ENCODE results near the gene KLK5.
"Not testable (repeated sequence)": the region's sequence is repeated elsewhere in the genome, so short reads cannot be mapped to it uniquely, and the experiment has no call there.

Gene KLK5

DNA sequence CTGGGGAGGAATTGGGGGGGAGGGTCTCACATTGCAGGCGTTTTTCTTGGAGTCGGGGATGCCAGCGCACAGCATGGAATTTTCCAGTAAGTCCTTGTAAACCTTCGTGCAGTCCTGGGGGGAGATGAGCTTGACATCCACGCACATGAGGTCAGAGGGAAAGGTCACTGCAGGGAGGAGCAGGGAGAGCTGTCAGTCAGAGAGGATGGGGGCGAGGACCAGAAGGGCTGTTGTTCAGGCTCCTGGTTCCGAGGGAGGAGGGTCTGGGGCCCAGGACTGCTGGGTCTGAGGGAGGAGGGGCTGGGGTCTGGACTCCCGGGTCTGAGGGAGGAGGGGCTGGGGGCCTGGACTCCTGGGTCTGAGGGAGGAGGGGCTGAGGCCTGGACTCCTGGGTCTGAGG lies 26.9 kb upstream of the KLK5 start:
- no peaks in the 10 kb centered on the region for H3K9me3 ChIP-seq
- in situ Hi-C loops (cut with MboI; ENCODE audit: low sequenced_read_pairs) = no loop called here
- no peaks in the 10 kb centered on the region for H3K27me3 ChIP-seq (ENCODE audit: low read depth)
- no peaks in the 10 kb centered on the region for H3K36me3 ChIP-seq (replicated peaks)
- no peak overlapping the region for H3K4me3 ChIP-seq
- DNase-seq (ENCODE audit: low spot score in 2 of 2) = no peak
- no peaks in the 10 kb centered on the region for H3K4me1 ChIP-seq

DNA sequence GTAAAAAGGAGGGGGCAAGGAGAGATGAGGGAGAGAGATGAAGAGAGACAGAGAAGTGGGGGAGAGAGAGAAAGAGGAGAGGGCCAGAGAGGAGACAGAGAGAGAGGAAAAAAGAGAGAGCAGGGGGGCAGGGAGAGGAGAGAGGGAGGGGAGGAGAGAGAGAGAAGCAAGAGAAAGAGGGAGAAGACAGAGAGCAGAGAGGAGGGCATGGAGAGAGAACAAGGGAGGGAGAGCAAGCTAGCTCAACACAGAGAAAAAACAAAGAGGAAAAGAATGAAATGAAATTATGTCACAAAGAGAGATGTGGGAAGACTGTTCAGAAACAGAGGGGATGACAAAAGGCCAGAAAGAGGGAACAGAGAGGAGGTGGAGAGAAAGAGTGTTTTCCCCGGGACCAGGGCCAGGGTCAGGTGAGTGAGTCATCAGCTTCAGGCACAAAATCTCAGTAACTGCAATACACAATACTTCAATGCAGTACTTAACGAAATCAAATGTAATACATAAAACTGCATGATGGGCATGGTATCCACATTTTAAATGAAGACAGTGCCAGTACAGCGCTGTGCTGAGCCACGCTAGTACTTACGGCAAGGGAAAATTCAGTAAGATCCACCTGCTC lies 26.0 kb upstream of the KLK5 start:
- in situ Hi-C loops (cut with MboI; ENCODE audit: low sequenced_read_pairs) = no loop called here
- DNase-seq (ENCODE audit: low spot score in 2 of 2) = no peak
- H3K9me3 ChIP-seq = no peaks in the 10 kb centered on the region
- H3K27me3 ChIP-seq (ENCODE audit: low read depth) = 0 out of 2 replicates have a peak, but pooled peaks cover 2% of the 10 kb centered on the region
- H3K4me3 ChIP-seq = no peak overlapping the region
- no peaks in the 10 kb centered on the region for H3K4me1 ChIP-seq
- no peaks in the 10 kb centered on the region for H3K36me3 ChIP-seq (replicated peaks)

DNA sequence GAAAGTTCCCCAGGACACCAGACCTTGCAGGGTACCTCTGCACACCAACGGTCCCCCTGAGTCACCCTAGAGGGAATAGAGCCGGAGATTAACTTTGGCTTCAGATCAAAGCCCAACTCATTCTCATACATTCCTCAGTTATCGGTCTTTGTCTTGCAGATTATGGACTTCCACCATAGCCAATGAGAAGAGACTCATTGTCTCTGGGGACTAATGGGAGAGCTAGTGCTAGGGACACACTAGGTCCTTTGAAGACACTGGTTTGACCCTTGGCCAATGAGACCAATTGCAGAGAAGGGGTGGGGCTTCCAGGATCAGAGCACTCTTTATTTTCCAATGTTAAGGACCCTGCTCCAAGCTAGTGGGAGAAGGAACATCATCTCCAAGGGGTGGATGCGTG lies 24.8 kb upstream of the KLK5 start:
- DNase-seq (ENCODE audit: low spot score in 2 of 2) = peak in 1 of 2 experiments; percentile 3
- H3K9me3 ChIP-seq = no peaks in the 10 kb centered on the region
- no peak overlapping the region for H3K4me3 ChIP-seq
- H3K36me3 ChIP-seq (replicated peaks) = no peaks in the 10 kb centered on the region
- in situ Hi-C loops (cut with MboI; ENCODE audit: low sequenced_read_pairs) = no loop called here
- H3K27me3 ChIP-seq (ENCODE audit: low read depth) = 0 out of 2 replicates have a peak, but pooled peaks cover 2% of the 10 kb centered on the region
- no peaks in the 10 kb centered on the region for H3K4me1 ChIP-seq

DNA sequence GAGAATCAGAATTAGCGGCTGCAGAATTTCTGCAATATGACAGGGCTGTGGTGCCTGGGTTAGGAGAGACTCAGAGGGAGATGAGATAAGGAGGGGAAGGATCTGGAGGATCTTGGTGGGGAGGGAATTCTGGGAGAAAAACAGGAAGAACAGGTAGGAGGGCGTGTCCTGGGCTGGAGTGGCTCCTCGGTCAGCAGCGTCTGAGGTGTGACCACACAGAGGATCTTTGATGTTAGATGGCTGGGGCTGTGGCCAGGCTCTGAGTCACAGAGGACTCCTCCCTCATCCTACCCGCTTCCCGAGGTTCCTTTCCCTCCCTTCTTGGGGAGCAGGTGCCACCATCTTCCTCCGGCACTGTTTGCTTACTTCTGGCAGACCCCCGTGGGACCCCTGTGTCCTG lies 22.9 kb upstream of the KLK5 start:
- DNase-seq (ENCODE audit: low spot score in 2 of 2) = no peak
- H3K4me1 ChIP-seq = no peaks in the 10 kb centered on the region
- peaks cover 2% of the 10 kb centered on the region; the same call in 1 of the 2 replicates for H3K27me3 ChIP-seq (ENCODE audit: low read depth)
- H3K4me3 ChIP-seq = no peak overlapping the region
- in situ Hi-C loops (cut with MboI; ENCODE audit: low sequenced_read_pairs) = no loop called here
- H3K9me3 ChIP-seq = no peaks in the 10 kb centered on the region
- no peaks in the 10 kb centered on the region for H3K36me3 ChIP-seq (replicated peaks)

DNA sequence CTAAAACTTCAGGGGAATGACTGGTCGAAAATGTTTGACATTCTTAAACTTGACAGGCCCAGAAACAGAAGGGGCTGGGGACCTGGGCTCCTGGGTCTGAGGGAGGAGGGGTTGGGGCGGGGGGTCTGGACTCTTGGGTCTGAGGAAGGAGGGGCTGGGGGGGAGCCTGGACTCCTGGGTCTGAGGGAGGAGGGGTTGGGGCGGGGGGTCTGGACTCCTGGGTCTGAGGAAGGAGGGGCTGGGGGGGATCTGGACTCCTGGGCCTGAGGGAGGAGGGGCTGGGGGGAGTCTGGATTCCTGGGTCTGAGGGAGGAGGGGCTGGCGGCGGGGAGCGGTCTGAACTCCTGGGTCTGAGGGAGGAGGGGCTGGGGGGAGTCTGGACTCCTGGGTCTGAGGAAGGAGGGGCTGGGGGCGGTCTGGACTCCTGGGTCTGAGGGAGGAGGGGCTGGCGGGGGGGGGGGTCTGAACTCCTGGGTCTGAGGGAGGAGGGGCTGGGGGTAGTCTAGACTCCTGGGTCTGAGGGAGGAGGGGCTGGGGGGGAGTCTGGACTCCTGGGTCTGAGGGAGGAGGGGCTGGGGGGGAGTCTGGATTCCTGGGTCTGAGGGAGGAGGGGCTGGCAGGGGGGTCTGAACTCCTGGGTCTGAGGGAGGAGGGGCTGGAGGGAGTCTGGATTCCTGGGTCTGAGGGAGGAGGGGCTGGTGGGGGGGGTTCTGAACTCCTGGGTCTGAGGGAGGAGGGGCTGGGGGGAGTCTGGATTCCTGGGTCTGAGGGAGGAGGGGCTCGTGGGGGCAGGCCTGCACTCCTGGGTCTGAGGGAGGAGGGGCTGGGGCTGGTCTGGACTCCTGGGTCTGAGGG lies 22.1 kb upstream of the KLK5 start:
- H3K36me3 ChIP-seq (replicated peaks) = no peaks in the 10 kb centered on the region
- no peak for DNase-seq (ENCODE audit: low spot score in 2 of 2)
- peaks cover 2% of the 10 kb centered on the region; the same call in 1 of the 2 replicates for H3K27me3 ChIP-seq (ENCODE audit: low read depth)
- in situ Hi-C loops (cut with MboI; ENCODE audit: low sequenced_read_pairs) = no loop called here
- H3K4me3 ChIP-seq = no peak overlapping the region
- H3K9me3 ChIP-seq = no peaks in the 10 kb centered on the region
- H3K4me1 ChIP-seq = no peaks in the 10 kb centered on the region

DNA sequence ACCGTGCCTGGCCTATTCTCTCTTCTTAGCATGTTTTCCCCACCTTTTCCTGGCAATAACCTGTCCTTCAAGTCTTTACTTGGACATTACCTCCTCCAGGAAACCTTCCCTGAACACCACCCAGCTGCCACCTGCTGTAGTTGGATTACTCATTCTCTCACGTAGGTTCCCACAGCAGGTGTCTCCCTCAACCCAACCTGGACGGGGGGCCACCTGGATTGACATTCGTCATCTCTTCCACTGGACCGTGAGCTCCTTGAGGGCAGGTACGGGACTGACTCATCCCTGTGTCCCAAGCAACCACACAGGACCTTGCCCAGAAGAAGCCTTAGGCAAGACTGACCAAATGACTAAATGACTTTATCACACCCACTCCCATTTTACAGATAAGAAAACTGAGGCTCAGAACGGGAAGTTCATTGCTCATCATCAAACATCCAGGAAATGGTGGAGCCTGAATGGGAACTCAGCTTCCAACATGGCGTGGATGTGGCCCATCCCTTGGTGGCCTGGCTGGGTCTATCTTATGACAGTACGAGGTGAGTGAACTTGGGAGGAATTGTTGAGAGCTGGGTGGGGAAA lies 20.0 kb upstream of the KLK5 start:
- Histone ChIP-seq H3K4me1 (no peaks in the 10 kb centered on the region), H3K27me3 (ENCODE audit: low read depth) (peaks cover 5% of the 10 kb centered on the region; the same call in 1 of the 2 replicates), H3K36me3 (replicated peaks) (no peaks in the 10 kb centered on the region), H3K9me3 (no peaks in the 10 kb centered on the region), H3K4me3 (no peak overlapping the region)
- in situ Hi-C loops (cut with MboI; ENCODE audit: low sequenced_read_pairs) = no loop called here
- no peak for DNase-seq (ENCODE audit: low spot score in 2 of 2)

DNA sequence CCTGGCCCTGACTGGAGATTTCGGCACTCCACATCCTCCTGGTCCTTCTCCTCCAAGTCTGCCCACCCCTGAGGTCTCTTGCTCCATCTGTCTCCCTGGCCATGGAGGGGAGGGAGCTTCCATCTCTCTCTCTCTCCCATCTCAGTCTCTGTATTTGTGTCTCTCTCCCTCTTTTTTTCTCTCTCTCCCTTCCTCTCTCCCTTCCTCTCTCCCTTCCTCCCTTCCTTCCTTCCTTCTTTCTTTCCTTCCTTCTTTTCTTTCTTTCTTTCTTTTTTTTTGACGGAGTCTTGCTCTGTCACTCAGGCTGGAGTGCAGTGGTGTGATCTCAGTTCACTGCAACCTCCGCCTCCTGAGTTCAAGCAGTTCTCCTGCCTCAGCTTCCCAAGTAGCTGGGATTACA lies 17.0 kb upstream of the KLK5 start:
- H3K27me3 ChIP-seq (ENCODE audit: low read depth); H3K36me3 ChIP-seq (replicated peaks); DNase-seq (ENCODE audit: low spot score in 2 of 2); H3K4me1 ChIP-seq; in situ Hi-C loops (cut with MboI; ENCODE audit: low sequenced_read_pairs); H3K4me3 ChIP-seq; H3K9me3 ChIP-seq: not testable (repeated sequence)

DNA sequence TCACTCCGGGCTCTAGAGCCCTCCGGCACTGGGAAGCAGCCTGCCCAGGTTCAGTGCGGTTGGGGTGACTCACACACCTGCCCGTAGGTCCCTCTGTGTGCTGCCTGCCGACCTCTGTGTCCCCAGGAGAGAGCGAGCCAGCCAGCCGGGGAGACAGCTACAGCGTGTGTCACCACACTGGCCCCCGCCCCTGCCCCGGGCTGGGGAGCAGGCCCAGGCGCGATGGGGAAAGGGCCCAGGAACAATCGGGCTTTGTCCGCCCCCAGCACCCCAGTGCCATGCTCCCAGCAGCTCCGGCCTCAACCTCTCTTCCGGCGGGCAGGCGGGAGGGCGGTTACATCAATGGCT lies 16.5 kb upstream of the KLK5 start, which contains the start of gene KLK6:
TSS of gene KLK6 (minus strand) at position 179 of the 348 bp plus-strand sequence. CDS start 1,487 bp downstream, outside the sequence.
- Histone ChIP-seq H3K27me3 (ENCODE audit: low read depth) (peaks cover 5% of the 10 kb centered on the region; the same call in 1 of the 2 replicates), H3K4me1 (no peaks in the 10 kb centered on the region), H3K36me3 (replicated peaks) (no peaks in the 10 kb centered on the region), H3K9me3 (no peaks in the 10 kb centered on the region), H3K4me3 (no peak within 1 kb of the TSS)
- DNase-seq (ENCODE audit: low spot score in 2 of 2) = no peak
- in situ Hi-C loops (cut with MboI; ENCODE audit: low sequenced_read_pairs) = no loop called here

DNA sequence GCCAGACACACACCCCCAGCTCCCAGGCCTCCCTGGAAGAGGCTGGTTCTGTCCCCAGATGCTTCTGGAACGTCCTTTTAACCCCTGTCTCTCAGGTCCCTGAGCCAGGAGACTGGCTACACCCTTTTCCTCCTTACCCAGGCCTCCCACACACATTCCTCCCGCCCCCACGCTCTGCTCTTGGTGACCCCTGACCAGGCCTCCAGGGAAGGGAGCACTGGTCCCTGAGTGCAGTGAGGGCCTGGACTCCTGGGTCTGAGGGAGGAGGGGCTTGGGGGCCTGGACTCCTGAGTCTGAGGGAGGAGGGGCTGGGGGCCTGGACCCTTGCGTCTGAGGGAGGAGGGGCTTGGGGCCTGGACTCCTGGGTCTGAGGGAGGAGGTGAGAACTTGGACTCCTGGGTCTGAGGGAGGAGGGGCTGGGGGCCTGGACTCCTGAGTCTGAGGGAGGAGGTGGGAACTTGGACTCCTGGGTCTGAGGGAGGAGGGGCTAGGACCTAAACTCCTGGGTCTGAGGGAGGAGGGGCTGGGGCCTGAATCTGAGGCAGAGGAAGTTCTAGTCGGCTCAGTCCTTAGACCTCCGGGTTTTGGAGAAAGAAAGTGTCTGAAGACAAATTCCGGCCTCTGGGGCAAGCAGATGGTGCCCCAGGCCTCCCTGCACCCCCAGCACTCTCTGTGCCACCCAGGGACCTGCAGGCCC lies 16.0 kb upstream of the KLK5 start:
- Histone ChIP-seq H3K4me1 (no peaks in the 10 kb centered on the region), H3K36me3 (replicated peaks) (no peaks in the 10 kb centered on the region), H3K9me3 (no peaks in the 10 kb centered on the region), H3K4me3 (no peak overlapping the region), H3K27me3 (ENCODE audit: low read depth) (peaks cover 3% of the 10 kb centered on the region; the same call in 1 of the 2 replicates)
- no peak for DNase-seq (ENCODE audit: low spot score in 2 of 2)
- in situ Hi-C loops (cut with MboI; ENCODE audit: low sequenced_read_pairs) = no loop called here

DNA sequence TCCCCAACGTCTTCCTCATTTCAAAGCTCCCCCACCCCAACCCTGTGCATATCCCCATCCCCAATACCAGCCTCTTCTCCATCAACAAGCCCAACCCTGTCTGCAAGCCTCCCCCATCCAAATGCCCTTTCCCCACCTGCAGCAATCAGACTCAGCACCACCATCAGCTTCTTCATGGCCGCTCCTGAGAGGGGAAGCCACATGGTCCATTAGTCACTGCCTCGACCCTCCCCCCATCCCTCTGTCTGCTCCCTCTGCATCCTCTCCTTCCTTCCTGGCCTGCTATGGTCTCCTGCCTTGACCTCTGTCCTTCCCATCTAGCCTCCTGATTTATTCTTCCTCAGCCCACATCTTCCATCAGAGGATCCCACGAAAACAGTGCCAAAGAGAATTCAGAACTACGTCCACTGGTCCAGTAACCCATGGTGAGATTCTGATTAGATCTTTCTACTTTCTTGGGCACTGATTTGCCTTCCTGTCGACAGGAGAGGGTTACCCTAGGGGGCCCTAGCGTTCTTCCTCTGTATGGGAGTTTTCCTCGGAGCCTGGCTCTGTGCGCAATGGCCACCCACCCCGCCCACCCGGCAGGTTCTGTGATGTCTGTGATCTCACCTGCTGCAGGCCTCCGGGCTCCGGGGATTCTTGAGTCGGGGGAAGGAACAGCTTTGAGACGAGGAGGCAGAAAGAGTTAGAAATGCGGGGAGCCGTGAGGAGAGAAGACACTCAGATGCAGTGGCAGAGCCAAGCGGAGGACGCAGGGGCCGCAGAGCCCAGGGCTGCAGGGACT lies 15.3 kb upstream of the KLK5 start:
- H3K4me3 ChIP-seq = no peak overlapping the region
- H3K27me3 ChIP-seq (ENCODE audit: low read depth) = peaks cover 3% of the 10 kb centered on the region; the same call in 1 of the 2 replicates
- H3K9me3 ChIP-seq = no peaks in the 10 kb centered on the region
- H3K4me1 ChIP-seq = no peaks in the 10 kb centered on the region
- no peaks in the 10 kb centered on the region for H3K36me3 ChIP-seq (replicated peaks)
- in situ Hi-C loops (cut with MboI; ENCODE audit: low sequenced_read_pairs) = no loop called here
- DNase-seq (ENCODE audit: low spot score in 2 of 2) = no peak

DNA sequence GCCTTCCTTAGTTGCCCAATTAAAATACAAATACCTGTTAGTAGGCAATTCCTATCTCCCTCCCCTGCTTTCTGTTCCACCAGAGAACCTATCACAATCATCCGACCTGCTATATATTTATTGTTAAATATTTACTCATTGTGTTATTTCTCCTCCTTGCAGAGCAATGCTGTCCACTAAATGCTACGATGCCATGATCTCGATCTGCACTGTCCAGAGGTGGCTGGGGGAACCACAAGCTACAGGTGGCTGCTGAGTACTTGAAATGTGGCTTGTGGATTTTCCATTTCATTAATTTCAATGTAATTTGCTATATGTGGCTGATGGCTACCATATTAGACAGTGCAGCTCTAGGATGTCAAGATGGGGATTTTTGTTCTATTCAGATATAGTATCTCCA lies 11.4 kb upstream of the KLK5 start:
- in situ Hi-C loops (cut with MboI; ENCODE audit: low sequenced_read_pairs) = no loop called here
- Histone ChIP-seq H3K4me1 (no peaks in the 10 kb centered on the region), H3K36me3 (replicated peaks) (no peaks in the 10 kb centered on the region), H3K9me3 (no peaks in the 10 kb centered on the region), H3K27me3 (ENCODE audit: low read depth) (no peaks in the 10 kb centered on the region; the same call in 1 of the 2 replicates), H3K4me3 (no peak overlapping the region)
- DNase-seq (ENCODE audit: low spot score in 2 of 2) = no peak

DNA sequence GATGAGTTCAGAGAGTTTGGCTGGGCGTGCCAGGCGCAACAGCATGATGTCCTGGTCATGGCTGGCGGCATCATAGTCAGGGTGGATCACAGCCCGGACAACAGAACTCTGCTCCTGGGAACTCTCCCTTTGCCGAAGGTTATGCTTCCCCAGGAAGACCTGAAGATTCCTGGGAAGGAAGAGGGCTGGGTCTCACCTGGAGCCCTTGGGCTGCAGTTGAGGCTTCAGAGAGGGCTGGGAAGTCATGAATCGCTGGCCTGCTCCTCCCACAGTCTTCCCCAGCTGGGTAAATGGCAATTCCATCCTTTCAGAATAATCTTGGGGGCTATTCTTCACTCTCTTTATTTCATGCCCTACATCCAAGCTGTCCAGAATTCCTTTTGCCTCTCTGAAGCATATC lies 10.5 kb upstream of the KLK5 start:
- DNase-seq (ENCODE audit: low spot score in 2 of 2) = no peak
- no peak overlapping the region for H3K4me3 ChIP-seq
- no peaks in the 10 kb centered on the region for H3K36me3 ChIP-seq (replicated peaks)
- no peaks in the 10 kb centered on the region for H3K9me3 ChIP-seq
- in situ Hi-C loops (cut with MboI; ENCODE audit: low sequenced_read_pairs) = no loop called here
- no peaks in the 10 kb centered on the region for H3K27me3 ChIP-seq (ENCODE audit: low read depth)
- no peaks in the 10 kb centered on the region for H3K4me1 ChIP-seq

DNA sequence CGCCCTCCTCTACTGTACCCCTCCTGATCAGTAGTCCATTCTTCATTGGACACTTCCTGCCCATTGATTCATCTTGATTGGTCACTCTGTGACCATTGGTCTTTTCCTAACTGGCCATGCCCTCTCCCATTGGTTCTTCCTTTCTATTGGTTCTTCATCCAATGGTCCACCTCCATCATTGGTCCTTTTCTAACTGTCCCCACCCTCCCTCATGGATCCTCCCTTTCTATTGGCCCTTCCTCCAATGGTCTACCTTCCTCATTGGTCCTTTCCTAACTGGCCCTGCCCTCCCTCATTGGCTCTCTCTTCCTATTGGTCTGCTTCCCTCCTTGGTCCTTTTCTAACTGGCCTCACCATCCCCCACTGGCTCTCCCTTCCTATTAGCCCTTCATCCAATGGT lies 9.4 kb upstream of the KLK5 start:
- no peaks in the 10 kb centered on the region for H3K9me3 ChIP-seq
- no peaks in the 10 kb centered on the region for H3K4me1 ChIP-seq
- no peak for DNase-seq (ENCODE audit: low spot score in 2 of 2)
- H3K36me3 ChIP-seq (replicated peaks) = no peaks in the 10 kb centered on the region
- H3K4me3 ChIP-seq = no peak overlapping the region
- in situ Hi-C loops (cut with MboI; ENCODE audit: low sequenced_read_pairs) = no loop called here
- H3K27me3 ChIP-seq (ENCODE audit: low read depth) = no peaks in the 10 kb centered on the region
